Thyroid gland (tissue), 4 donors: ENCODE data around the gene ANKRD6.

Experiments used
- CTCF ChIP-seq, 6 experiments: fragments of 200-600 bp in 3 of 6; fragments of 450-650 bp in 3 of 6; sonication (generic) in 3 of 6; IDR thresholded peaks; one replicate each; pipeline ENCODE4 v1.5.1; 2016 to 2019; ENCODE audit warnings: antibody characterized with exemption in 6 of 6, mild to moderate bottlenecking in 2 of 6, inconsistent platforms in 1 of 6, moderate library complexity in 1 of 6
- POLR2A ChIP-seq, 2 donors: fragments of 450-650 bp; IDR thresholded peaks; one replicate each; pipeline ENCODE4 v1.6.1; 2017; ENCODE audit warnings: antibody characterized with exemption in 2 of 2, mild to moderate bottlenecking in 2 of 2, moderate library complexity in 1 of 2

- TF ChIP-seq POLR2A (IDR thresholded peaks at IDR 0.05), result peak in 1 of 2 donors; percentile 30
- TF ChIP-seq CTCF (IDR thresholded peaks at IDR 0.05), result no peak
These were observed 549 bp downstream of the ANKRD6 start for GRCh38 chr6:89433252-89434149.
